MM.1S (cell line): ENCODE measurements around the gene CCDC92B.

Experiments
- CTCF ChIP-seq: fragments of 300-600 bp; sonication (generic); IDR thresholded peaks from 2 replicates; pipeline ENCODE4 v1.5.1; 2016; ENCODE audit warnings: antibody characterized with exemption, low read length, mixed read lengths
- EZH2 ChIP-seq: fragments of 300-600 bp; sonication (generic); optimal IDR thresholded peaks from 2 replicates; pipeline ENCODE3; 2017; ENCODE audit warnings: low read depth, mild to moderate bottlenecking, antibody characterized with exemption, low read length, mixed read lengths

GRCh38 chr17:2770129-2770528, 20.7 kb upstream of the CCDC92B start:
- TF ChIP-seq CTCF (no peak), EZH2 (no peak)
